Mucosa of gallbladder (tissue), 1 donor: ENCODE measurements around the gene HPF1. TPM values are rescaled to one million over a fixed set of nuclear protein-coding genes. Genes with fewer than 3 reads are reported as not detected.
A peak's percentile ranks its signal among the peaks of the same experiment; 100 is the strongest.
"Not testable (repeated sequence)": the region's sequence is repeated elsewhere in the genome, so short reads cannot be mapped to it uniquely, and the experiment has no call there.

ENCODE experiments used
- DNase-seq: peaks from one replicate; pipeline ENCODE4 v3.0.0-alpha.2; 2020; ENCODE audit warnings: low spot score
- total RNA-seq: library from RNA; stranded (reverse); gene quantifications from one replicate; pipeline ENCODE4 v1.2.1, GENCODE V29; 2021
- donor health status: DM: no; HTN: no; CAD: no.

HPF1 gene
- total RNA-seq: 16.2 TPM

DNA sequence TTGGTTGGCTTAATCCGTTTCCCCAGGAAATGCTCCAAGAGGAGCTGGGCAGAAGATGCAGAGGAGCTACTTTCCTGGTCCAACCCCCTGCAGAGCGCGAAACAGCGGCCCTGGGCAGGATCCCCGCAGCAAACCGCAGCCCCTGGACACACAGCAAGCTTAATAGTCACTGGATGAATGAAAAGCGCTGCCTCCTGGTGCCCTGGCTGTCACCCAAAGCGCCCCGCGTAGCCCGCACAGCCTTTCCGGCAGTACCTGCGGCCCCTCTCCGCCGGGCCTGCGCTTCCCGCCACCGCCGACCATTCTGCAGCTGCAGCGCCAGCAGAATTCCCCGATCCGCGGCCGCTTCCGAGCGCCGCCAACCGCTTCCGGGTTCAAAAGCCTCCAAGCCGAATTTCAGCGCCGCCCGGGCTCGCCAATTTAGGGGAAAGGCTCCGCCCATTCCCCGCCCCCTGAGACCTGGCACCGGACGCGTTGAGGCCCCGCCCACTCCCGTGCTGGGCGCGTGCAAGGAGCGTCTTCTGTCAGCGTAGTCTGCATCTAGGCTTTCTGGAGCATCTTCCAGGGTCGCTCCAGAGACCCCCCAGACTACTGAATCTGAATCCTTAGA lies at the start of gene HPF1:
TSS of gene HPF1 (minus strand) at position 370 of the 610 bp plus-strand sequence. CDS start at position 303, 67 bp downstream.
- DNase-seq: peak; percentile 93

DNA sequence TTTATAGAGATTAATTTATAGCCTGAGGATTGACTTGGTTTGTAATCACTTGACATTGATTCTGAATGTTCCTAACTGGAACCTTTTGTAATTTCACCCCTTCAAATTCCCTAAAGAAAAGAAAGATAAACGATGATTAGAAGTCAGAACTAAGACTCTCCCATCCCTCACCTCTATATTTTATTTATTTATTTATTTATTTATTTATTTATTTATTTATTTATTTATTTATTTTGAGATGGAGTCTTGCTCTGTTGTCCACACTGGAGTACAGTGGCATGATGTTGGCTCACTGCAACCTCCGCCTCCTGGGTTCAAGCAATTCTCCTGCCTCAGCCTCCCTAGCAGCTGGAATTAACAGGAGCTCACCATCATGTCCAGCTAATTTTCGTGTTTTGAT lies 49.0 kb upstream of the HPF1 start:
- DNase-seq: not testable (repeated sequence)

DNA sequence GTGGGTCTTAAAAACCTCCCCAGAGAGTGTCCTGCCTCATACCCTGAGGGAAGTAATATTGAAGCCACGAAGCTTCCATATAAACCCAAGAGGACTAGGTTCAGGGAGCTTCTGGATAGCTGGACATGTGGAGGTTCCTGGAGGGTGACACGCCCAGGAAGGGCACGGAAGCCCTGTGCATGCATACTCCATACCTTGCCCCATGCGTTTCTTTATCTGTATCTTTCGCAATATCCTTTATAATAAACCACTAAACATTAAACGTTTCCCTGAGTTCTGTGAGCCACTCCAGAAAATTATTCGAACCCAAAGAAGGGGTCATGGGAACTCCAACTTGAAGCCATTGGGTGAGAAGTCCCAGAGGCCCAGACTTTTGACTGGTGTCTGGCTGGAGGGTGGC lies 45.7 kb upstream of the HPF1 start:
- DNase-seq: no peak

DNA sequence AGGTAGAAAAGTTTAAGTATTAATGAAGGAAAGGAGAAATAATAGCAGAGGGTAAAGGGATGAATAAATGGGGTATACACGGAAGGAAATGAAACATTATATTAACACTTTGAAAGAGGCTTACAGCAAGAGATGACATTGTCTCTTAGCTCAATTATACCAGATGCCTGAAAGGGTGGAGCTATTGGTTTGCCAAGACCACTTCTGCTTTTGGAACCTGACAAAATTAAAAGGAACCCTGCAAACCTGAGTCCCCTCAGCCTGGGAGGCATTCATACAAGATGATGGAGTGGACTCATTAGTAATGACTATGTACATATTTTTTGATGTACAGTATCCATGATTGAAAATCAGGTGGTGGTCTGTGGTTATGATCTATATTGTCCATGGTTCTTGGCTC lies 45.1 kb upstream of the HPF1 start:
- no peak for DNase-seq

DNA sequence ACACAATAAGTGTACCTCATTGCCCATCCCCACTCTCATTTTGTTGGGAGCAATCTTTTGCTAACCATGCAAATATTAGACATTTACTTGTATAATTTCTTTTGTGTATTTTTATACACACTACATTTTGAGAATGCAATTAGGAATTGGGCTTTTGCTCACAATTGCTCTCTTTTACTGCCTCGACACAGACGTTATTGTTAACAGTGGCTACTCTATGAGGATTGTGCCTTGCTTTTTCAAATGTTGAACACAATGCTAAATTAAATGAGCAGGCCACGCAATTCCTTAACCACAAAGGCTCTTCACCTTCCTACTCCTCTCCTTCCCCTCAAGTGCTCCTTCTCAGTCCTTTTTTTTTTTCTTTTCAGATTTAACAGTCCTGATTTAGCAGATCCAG lies 42.8 kb upstream of the HPF1 start:
- no peak for DNase-seq

DNA sequence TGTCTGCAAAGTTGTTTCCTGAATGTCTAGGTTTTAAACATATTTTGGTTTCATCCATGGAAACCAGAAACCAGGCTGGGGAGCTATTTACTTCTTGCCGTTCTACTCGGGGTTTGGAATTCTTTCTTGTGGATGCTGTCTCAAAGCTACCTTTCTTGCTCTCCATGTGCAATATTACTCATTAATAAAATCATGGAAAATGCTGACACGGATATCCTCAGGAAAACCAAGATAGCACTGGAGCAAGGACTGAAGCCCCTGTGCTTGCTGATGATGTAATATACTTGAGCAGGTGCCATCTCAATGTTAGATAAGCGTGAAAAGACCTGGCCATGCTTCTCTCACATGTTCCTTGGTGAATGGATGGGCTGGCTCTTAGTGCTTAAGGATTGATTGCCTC lies 41.5 kb upstream of the HPF1 start:
- DNase-seq: no peak

DNA sequence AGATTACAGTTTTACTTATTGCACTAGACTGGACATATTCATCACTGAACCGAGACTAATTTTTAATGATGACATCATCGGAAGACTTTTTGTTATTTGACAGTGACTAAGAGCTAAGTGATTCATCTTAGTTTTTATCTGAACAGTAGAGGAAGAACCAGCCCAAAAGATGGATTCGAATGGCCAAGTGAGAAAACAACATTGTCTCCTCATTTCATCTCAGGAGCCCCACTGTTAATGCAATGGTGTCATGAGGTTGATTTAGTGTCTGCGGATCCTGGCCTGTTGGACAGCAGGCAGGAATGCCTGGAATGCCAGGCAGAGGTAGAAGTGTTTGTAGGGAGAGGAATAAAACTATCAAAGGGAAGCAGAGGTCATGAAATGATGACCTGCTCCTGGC lies 37.8 kb upstream of the HPF1 start:
- DNase-seq: no peak

DNA sequence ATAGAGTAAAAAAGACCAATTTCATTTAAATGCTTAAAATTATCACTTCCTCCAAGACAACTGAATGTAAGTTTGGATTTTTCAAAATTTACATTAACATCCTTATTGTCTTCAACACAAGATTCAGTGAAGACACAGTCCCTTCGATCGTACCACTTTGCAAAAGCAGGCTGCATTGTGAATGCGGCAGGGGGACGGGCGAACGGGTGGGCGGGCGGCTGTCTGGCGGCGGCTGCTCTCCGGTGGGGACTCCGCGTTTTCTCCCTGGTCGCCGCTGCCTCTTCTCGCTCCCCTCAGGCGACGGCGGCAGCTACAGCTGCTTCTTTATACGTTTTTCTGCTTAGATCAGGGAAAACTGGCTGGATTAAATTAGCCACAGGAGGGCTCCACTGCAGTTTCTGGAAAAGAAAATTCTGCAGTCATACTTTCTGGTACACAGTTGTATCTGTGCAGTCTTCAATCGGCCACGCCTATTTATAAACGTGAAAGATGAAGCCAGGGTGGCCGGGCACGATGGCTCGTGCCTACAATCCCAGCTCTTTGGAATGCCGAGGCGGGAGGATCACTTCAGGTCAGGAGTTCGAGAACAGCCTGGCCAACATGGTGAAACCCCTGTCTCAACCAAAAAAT lies 33.9 kb upstream of the HPF1 start:
- DNase-seq: peak; percentile 14

DNA sequence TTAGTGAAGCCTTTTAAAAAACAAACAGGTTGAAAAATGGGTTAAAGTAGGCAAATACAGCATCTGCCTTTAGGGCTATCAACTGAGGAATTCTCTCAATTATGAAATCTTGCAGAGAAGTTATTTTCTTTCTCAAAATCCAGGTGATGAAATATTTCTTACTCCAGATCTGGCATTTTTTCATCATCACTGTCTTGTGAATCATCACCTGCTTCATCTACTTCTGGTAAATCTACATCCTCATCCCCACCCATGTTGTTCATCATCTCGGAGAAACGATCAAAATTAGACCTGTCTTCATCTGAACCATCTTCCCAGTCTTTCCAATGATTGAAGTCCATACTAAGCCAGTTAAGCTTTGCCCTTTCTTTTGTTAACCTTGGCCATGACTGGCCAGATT lies 33.3 kb upstream of the HPF1 start:
- no peak for DNase-seq

DNA sequence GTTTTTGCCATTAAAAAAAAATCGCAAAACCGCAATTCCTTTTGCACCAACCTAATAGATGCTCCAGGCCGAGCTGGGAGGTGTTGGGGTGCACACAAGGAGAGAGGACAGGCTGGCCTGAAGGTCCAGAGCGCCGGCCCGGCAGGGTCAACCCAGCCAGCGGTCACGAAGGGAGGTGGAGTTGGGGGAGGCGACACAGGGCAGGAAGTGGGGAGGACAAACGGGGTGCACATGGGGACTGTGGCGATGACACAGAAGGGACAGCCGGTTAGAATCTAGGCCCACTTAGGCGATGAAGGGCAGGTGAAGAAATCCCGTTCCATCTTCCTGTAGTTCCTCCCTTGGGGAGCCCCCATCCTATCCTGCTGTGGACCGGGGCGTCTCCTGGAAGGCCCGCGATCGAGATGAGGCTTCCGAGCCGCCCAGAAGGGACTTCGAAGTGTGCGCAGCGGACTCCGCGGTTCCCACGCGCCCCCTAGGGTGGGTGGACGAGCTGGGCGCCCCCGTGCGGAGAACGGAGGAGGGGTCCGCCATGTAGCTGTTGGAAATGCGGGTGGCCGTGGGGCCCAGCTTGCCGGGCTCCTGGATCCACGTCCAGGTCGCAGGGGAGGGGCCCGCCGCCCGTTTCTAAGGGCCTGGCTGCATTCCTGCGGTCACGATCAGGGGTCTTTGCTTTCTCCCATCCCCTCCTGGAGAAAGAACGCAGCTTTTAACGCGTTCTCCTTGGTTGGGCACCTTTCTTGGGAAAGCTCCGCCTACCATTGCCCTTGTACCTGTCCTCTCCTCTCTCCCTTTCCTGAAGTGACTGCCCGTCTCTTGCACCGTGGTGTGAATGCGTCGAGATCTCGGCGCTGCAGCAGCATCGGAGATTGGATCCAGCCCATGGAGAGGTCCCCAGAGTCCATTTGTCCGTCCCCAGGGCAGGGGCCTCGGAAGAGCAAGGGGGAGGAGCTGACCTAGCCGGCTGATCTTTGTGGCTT lies 17.0 kb upstream of the HPF1 start:
- no peak for DNase-seq

DNA sequence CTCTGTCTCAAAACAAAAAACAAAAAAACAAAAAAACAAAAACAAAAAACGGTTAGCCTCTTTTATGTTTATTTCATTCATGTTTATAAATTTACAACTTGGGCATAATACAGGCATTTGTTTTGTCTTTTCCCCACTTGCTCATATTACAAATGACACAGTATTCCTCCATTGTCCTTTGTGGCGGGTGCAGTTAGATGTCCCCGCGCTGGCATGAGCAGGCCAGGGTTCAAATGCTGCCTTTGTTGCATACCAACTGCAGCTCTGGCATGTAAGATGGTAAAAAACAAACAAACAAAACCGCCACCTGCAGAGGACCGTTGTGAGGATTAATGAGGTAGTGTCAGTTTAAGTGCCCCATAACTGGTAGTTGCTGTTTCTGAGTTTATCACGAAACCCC lies 16.1 kb upstream of the HPF1 start:
- no peak for DNase-seq

DNA sequence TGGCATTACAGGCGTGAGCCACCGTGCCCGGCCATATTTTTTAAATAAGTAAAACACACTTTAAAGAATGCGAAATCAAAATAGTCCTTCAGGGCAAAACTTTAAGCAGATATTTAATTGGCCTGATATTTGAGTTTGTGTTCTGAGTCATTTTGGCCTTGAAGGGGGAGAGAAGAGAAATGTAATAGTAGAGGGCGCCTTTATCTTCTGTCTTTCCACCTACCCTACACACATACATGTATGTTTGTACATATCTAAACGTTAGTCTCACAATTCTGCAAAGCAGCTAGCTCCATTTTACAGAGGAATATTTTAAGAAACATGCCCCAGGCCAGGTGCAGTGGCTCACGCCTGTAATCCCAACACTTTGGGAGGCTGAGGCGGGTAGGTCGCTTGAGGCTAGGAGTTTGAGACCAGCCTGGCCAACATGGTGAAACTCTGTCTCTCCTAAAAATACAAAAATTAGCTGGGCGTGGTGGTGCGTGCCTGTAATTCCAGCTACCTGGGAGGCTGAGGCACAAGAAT lies 13.9 kb upstream of the HPF1 start:
- DNase-seq: not testable (repeated sequence)

DNA sequence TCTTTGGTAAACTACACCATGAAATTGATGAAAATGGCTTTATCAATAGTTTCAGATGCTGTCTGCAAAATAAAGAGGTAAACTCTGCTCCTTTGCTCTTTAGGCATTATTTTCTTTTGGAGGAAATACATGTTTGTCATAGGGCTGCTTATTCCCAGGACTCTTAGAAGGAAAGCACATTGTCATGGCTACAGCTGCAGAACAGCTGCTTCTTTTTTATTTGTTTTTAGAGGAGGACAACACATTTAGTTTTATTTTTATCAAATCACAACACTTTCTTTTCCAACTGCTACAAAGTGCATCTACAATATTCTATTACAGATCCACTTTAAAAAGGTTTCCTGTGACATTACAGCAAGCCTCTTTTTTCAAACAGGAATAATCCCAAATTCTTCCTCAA lies 12.7 kb upstream of the HPF1 start:
- no peak for DNase-seq

DNA sequence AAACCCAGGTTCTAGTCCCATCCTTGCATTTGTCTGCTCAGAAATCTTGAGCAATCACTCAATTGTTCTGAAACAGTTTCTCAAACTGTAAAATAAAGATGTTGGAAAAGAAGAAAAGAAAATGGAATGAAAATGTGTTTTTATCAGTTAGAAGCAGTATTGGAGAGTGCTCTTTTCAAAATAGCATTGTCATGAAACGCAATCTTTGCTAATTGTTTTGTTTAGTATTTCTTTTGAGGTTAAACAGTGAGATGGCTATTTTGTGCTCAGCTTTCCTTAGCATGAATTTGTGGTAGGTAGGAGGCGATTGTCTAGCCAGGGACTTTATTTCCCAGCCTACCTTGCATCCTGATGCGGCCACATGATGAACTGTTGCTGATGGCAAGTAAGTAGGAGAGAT lies 10.6 kb upstream of the HPF1 start:
- DNase-seq: no peak

DNA sequence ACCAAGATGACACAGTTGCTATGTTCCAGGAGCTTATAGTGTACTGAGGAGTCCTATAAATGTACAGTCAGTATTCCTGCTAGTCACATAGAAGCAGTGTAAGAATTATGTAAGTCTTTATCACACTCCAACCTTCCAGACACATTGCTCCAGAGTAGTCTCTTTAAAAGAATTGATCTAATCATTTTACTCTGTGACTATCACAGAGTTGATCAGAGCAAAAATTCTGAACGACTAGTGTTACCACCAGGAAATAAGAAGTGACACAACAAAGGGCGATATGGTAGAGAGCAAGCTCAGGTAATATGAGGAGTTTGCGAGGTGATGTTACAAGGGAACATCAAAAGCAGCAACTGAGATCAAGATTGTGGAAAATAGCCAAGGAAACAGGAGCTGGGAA lies 9.0 kb upstream of the HPF1 start:
- no peak for DNase-seq

DNA sequence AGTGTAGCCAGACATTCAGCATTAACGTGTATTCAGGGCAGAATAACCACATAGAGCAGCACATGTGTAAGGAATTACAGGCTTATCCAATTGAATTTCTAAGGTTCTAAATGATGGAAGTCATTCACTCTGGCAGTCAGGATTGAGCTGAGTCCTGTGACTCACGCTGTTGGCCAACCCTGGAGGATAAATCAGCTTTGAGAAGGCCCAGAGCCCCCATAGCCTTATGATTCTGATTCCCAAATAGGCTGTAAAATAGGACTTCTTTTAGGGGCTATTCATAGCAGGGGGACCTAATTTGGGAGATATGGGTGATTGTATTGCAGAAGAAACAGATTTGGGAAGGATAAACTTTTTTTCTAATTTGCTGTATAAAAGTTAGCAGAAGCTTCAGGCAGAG lies 8.1 kb upstream of the HPF1 start:
- DNase-seq: no peak

DNA sequence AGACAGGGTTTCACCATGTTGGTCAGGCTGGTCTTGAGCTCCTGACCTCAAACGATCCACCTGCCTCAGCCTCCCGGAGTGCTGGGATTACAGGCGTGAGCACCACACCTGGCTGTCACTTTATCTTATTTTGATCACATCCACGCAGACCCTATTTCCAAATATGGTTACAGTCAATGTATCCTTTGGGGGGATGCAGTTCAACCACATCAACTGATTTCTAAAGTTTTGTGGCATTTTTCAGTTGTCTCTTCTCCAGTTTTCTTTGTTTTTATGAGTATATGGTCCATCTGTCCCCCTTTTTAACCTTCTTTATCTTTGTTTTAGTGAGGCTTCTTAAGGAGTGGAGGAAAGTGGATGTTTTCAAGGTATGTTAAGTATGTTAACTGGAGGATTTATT lies 4.1 kb upstream of the HPF1 start:
- DNase-seq: no peak

DNA sequence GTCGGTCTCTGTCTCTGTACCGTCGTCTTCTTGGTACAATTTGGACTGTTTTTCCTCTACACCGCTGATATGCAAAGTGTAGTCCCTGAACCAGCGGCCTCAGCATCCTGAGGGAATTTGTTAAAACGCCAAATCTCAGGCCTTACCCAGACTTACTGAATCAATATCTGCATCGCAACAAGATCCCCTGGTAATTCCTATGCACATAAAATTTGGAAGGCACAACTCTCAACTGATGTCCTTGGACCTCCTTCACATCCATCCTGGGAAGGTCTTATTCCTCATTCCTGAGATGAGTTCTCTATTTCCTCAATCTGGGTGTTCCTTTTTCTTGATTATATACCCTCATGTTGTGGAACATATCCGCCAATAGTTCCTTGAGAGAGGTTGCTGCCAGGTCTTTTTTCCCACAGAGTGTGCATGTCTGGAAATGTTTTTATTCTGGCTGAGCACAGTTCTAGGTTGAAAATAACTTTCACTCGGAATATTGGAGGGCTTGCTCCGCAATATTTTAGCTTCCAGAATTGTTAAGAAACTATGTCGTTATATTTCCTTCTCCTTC lies 738 bp upstream of the HPF1 start:
- DNase-seq: no peak

DNA sequence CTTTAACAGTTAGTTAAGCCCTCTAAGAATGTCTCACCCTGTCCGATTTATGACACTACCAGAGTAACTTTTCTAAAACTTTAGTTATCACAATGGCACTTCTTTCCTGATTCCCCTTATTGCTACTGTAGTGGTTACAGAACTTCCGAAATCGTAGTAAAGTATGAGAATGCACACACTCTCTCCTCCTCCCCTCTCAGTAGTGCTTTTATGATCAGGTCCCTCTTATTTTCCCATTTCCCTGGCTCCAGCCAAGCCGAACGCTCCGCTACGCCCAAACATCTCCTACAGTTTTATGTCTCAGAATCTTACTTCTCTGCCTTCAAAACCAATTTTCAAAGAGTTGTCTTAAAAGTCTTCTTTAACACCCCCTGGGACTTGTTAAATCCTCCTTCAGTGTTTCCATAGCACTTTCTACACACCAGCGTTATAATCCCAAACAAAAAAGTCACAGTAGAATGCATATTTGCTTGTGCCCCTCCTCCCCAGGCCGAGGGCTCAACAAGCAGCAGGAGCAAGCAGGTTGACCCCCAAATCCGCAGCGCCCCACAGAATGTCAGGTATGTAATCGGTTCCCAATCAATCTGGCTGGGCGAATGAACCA lies 671 bp downstream of the HPF1 start:
- DNase-seq: no peak

DNA sequence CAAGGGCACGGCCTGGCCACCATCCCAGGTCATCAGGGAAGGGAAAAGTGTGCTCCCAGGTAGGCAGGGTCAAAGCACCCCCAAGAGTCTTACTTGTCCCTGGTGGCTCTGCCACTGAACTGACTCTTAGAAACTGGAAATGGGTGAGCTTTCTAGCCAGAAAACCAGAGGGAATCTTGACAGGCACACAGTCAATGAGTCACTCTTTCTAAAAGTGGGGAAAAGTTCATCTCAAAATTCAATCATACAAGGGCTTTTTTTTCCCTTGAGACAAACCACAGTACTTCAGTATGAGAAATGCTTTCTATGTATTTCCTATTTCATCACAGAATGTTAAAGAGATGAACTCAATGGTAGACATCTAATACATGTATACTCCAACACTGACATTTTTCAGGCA lies 12.5 kb downstream of the HPF1 start:
- no peak for DNase-seq

DNA sequence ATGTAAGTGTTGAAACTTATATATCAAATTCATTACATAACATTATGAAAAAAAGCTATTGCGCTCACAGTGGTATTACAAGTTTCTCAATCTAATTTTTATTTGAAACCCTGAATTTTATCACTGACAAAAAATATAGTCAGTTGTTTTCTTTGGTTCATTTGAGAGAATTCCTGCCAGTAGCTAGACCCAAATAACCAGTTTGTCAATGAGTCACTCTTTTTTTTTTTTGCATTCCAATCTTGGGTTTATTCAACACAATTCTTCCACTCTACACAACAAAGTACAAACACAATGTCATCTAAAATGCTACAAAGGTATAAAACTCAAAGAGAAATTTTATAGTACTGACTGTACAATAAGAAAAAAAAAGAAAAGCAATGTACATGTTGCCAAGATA lies 13.1 kb downstream of the HPF1 start:
- no peak for DNase-seq

DNA sequence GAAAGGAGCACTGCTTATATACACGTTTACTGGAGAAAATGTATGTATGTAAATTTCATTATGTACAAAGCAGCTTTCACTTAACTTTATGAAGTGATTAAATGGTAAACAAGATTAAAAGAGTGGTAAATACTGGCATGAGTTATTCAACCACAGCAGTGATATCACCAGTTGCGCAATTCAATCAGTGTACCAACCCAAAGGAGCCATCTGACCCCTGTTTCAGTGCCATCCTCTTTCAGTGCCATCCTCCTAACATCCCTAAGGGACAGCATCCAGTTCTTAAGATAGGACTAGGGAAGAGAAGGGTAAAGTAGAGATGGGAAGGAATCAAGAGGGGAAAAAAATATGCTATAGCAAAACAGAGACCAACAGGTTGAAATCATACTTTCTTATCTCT lies 16.2 kb downstream of the HPF1 start:
- no peak for DNase-seq
